Fibroblast of skin of left biceps (primary cell): Measurements from ENCODE around the gene TMEM79.
A peak's percentile ranks its signal among the peaks of the same experiment; 100 is the strongest.
"Not testable (repeated sequence)": the region's sequence is repeated elsewhere in the genome, so short reads cannot be mapped to it uniquely, and the experiment has no call there.

Experiments used
- DNase-seq, 2 experiments: peaks; one replicate each; pipeline ENCODE4 v3.0.0-alpha.2; 2013; ENCODE audit warnings: low read depth in 2 of 2

TMEM79 gene

DNA sequence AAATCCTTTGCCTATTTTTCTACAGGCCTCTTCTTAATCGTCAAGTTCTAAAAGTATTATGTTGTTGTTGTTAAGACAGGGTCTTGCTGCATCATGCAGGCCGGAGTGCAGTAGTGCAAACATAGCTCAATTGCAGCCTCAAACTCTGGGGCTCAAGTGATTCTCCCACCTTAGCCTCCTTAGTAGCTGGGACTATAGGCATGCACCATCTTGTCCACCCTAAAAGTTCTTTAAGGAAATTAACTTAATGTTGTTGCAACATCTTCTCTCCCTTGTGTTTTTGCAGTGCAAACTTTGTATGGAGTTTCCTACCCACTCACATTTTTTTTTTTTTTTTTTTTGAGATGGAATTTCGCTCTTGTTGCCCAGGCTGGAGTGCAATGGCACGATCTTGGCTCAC lies 19.1 kb downstream of the TMEM79 start:
- no peak for DNase-seq

DNA sequence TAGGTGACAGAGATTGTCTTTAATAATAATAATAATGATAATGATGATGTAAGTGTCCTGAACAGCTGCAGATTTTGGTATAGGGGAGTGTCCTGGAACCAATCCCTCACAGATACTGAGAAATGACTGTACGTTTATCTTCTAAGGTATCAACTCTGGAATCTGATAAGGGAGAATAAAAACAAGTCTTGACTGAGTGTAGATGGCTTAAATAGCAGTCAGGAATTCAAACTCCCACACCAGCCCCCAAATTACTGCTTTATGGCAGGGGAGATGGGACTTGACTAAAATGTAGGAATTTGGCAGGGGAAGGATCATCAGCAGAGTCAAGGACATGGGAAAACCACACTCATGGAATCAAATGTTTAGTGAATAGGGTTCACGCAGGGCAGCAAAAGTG lies 21.1 kb downstream of the TMEM79 start:
- no peak for DNase-seq

DNA sequence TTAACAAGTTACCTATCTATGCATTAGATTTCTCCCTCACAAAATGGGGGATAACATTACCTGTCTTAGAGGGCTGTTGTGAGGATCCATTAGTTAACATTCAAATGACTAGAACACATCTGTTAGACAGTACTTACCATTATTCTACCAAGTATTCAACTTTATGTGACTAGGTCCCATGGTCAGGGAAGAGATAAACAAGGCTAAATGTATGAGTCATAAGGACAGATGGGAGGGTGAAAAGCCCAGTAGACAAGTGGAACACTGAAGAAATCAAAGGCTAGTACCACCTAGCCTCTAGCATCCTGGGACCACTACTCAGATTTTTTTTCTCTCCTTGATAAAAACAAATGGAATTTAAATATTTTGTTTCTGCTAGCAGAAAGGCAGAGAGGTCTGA lies 24.0 kb downstream of the TMEM79 start:
- DNase-seq, result no peak

DNA sequence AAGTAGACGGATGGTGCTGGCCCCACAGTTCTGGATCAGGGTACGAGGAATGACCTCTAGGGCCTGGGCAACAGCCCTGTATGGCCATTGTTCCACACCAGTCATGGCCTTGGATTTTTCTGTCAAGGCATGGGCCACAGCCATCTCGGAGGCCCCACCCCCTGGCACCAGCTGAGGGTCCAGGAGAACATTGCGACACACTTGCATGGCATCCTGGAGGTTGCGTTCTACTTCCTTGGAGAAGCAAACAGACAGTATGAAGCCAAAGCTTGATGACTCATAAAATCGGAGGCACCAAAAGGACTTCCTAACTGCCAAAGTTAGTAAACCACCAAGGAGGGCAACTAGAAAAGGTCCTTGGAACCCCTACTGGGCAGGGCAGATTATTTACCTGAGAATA lies 26.8 kb downstream of the TMEM79 start:
- no peak for DNase-seq

- no peak for DNase-seq
Measured at GRCh38 chr1:156316909-156317308, 32.8 kb downstream of the TMEM79 start.

DNA sequence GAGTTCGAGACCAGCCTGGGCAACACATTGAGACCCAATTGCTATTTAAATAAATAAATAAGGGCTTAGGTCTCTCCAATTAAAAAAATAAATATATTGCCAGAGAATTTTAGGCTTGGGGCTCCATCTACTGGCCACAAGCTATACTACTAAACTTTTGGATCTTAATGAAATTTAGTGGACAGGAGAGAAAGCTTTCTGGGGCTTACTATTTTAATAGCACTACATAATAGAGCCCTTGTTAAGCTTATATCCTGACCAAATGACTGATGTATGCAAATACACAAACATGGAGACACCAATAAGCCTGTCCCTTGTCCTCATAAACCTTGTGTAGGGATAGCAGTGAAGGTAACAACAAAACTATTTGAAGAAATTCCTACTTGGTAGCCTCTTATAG lies 35.5 kb downstream of the TMEM79 start:
- DNase-seq, result no peak

DNA sequence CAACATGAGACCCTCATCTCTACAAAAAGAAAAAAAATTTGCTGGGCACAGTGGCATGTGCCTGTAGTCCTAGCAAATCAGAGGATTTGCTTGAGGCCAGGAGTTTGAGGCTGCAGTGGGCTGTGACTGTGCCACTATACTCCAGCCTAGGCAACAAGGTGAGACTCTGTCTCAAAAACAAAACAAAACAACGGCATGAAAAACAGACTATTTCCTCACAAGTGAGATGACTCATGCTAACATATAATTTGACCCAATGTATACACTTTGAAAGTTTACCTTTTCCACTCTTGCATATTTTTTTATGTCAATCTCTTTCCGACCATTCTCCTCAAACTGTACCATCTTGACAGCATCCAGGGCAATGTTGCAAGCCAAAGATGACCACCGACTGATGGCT lies 36.4 kb downstream of the TMEM79 start:
- no peak for DNase-seq

GRCh38 chr1:156323179-156323578 lies 39.1 kb downstream of the TMEM79 start:
- DNase-seq, result not testable (repeated sequence)

GRCh38 chr1:156336242-156336641 lies 52.1 kb downstream of the TMEM79 start:
- DNase-seq, result no peak

DNA sequence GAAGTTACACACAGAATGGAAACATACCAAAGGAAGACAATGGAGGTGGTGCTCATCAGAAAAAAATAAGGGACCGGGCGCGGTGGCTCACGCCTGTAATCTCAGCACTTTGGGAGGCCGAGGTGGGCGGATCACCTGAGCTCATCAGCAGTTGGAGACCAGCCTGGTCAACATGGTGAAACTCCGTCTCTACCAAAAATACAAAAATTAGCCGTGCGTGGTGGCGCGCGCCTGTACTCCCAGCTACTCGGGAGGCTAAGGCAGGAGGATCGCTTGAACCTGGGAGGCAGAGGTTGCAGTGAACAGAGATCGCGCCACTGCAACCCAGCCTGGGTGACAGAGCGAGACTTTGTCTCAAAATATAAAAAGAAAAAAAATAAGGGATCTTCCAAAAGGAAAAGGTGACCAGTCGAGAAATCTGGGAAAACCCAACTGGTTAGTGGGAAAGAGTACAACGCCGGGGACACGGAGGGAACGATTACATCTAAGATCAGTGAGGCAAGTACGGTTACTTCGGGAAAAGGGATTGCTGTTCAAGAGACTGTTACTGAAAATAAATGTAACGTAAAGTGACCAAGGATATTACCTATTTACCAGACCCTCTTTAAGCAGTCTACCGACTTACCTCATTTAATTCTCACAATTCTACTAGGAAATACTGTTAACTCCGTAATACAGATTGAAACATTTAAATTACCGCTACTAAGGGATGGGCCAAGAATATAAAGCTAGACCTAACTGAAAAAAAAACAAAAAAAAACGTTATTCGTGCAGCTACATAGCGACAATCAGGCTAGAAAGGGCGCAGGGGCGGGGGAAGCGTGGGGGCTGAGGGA lies 53.1 kb downstream of the TMEM79 start:
- no peak for DNase-seq

GRCh38 chr1:156337888-156338179 lies 53.7 kb downstream of the TMEM79 start:
- DNase-seq, result no peak

GRCh38 chr1:156338180-156338976 lies 54.3 kb downstream of the TMEM79 start, which contains the start of the genes CCT3 and TSACC:
Gene CCT3 (minus strand): TSS chr1:156338292. CDS start chr1:156338184, 108 bp downstream.
Gene TSACC (plus strand): TSS chr1:156338526. CDS start chr1:156339758, 1,232 bp downstream.
- DNase-seq, result peak; percentile 100
